Trophoblast cell (in vitro differentiated cells and primary cell): Measurements from ENCODE around the gene CFAP46.

ENCODE experiments used
- DNase-seq, 2 donors: peaks; one replicate each; pipeline ENCODE4 v3.0.0-alpha.2; 2016
- H2AFZ ChIP-seq: 2 replicates; pipeline ENCODE4 v1.6.1; 2013; ENCODE audit warnings: low read length, moderate library complexity, mild to moderate bottlenecking; ENCODE audit not compliant: insufficient read depth, poor library complexity
- H2AK5ac ChIP-seq: 2 replicates; pipeline ENCODE4 v1.6.1; 2013; ENCODE audit warnings: mild to moderate bottlenecking, low read length
- H2BK120ac ChIP-seq: 2 replicates; pipeline ENCODE4 v1.6.1; 2013; ENCODE audit warnings: low read length, mild to moderate bottlenecking, moderate library complexity; ENCODE audit not compliant: insufficient read depth, poor library complexity
- H2BK12ac ChIP-seq: 2 replicates; pipeline ENCODE4 v1.6.1; 2013; ENCODE audit warnings: mild to moderate bottlenecking, low read length, moderate library complexity
- H2BK5ac ChIP-seq: 2 replicates; pipeline ENCODE4 v1.6.1; 2013; ENCODE audit warnings: low read length, low read depth, moderate library complexity, mild to moderate bottlenecking; ENCODE audit not compliant: poor library complexity
- H3K14ac ChIP-seq: 2 replicates; pipeline ENCODE4 v1.6.1; 2013; ENCODE audit warnings: mild to moderate bottlenecking, low read length
- H3K18ac ChIP-seq: 2 replicates; pipeline ENCODE4 v1.6.1; 2013; ENCODE audit warnings: mild to moderate bottlenecking, low read length
- H3K23ac ChIP-seq: 2 replicates; pipeline ENCODE4 v1.6.1; 2013; ENCODE audit warnings: low read length
- H3K27ac ChIP-seq: 2 replicates; pipeline ENCODE4 v1.5.1; 2013; ENCODE audit warnings: low read depth, mild to moderate bottlenecking, inconsistent platforms, low read length, moderate library complexity
- H3K27me3 ChIP-seq: 2 replicates; pipeline ENCODE4 v1.6.1; 2013; ENCODE audit warnings: inconsistent platforms, mild to moderate bottlenecking, low read length, moderate library complexity; ENCODE audit not compliant: insufficient read depth
- H3K36me3 ChIP-seq, 2 experiments: 1 replicate in 1 of 2; 2 replicates in 1 of 2; pipeline ENCODE4 v1.6.1; 2013; ENCODE audit warnings: low read length in 2 of 2, mild to moderate bottlenecking in 2 of 2, moderate library complexity in 1 of 2; ENCODE audit not compliant: insufficient read depth in 2 of 2, control insufficient read depth in 1 of 2
- H3K4ac ChIP-seq: 2 replicates; pipeline ENCODE4 v1.6.1; 2013; ENCODE audit warnings: low read depth, mild to moderate bottlenecking, low read length, moderate library complexity
- H3K4me1 ChIP-seq, 2 experiments: 1 replicate in 1 of 2; 2 replicates in 1 of 2; pipeline ENCODE4 v1.6.1; 2013; ENCODE audit warnings: low read length in 2 of 2, mild to moderate bottlenecking in 2 of 2, moderate library complexity in 1 of 2; ENCODE audit not compliant: insufficient read depth in 2 of 2, control insufficient read depth in 1 of 2
- H3K4me2 ChIP-seq: 2 replicates; pipeline ENCODE4 v1.6.1; 2013; ENCODE audit warnings: inconsistent platforms, mild to moderate bottlenecking, low read length, moderate library complexity
- H3K4me3 ChIP-seq: 2 replicates; pipeline ENCODE4 v1.5.1; 2013; ENCODE audit warnings: mild to moderate bottlenecking, low read depth, low read length, inconsistent platforms
- H3K79me1 ChIP-seq: one replicate; pipeline ENCODE4 v1.6.1; 2013; ENCODE audit warnings: low read length
- H3K79me2 ChIP-seq: 2 replicates; pipeline ENCODE4 v1.6.1; 2013; ENCODE audit warnings: low read length, mild to moderate bottlenecking; ENCODE audit not compliant: control insufficient read depth, insufficient read depth, poor library complexity
- H3K9ac ChIP-seq: 2 replicates; pipeline ENCODE4 v1.6.1; 2013; ENCODE audit warnings: mild to moderate bottlenecking, low read length
- H3K9me3 ChIP-seq: 2 replicates; pipeline ENCODE4 v1.6.1; 2013; ENCODE audit warnings: low read depth, mild to moderate bottlenecking, control low read depth, inconsistent platforms, low read length; ENCODE audit not compliant: insufficient read depth
- H4K12ac ChIP-seq: 2 replicates; pipeline ENCODE4 v1.6.1; 2013; ENCODE audit warnings: low read depth, mild to moderate bottlenecking, low read length, moderate library complexity
- H4K8ac ChIP-seq: 2 replicates; pipeline ENCODE4 v1.6.1; 2013; ENCODE audit warnings: low read depth, mild to moderate bottlenecking, low read length, moderate library complexity
- H4K91ac ChIP-seq: one replicate; pipeline ENCODE4 v1.6.1; 2013; ENCODE audit warnings: low read depth, mild to moderate bottlenecking, low read length, moderate library complexity
- WGBS: extraction: QIAGEN DNeasy Blood & Tissue Kit; methylation state at CpG from one replicate; pipeline ENCODE4 v1.1.7; 2013; ENCODE audit warnings: missing lambda C conversion rate; ENCODE audit not compliant: insufficient read length, insufficient coverage; ENCODE audit errors: extremely low coverage; 5-methylcytosine and 5-hydroxymethylcytosine counted together

CFAP46 gene

DNA sequence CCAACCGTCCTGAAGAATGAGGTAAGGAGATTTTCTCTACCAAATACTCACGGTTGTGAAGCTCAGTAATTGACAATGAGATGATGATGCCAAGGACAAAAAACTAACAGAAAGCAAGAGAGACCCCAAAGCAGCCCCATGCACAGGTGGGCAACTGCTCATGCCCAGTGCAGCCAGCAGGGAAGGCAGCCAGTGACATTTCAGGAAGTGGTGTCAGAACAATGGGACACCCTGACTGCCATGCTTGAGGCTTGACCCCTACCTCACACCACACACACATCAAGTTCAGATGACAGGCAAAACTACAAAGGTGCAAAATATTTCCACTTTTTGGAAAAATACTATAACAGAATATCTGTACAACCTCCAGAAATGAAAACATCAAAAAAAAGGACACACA is 66.9 kb downstream of the CFAP46 start:
- H3K4ac ChIP-seq: no peak overlapping the region
- no peak overlapping the region for H2AFZ ChIP-seq
- H4K12ac ChIP-seq: no peak overlapping the region
- no peak overlapping the region for H3K4me2 ChIP-seq
- no peak overlapping the region for H3K4me3 ChIP-seq
- H3K18ac ChIP-seq: no peak overlapping the region
- H2AK5ac ChIP-seq: no peak overlapping the region
- H4K91ac ChIP-seq: no peak overlapping the region
- no peaks in the 10 kb centered on the region for H3K79me2 ChIP-seq
- H4K8ac ChIP-seq: no peak overlapping the region
- H3K9me3 ChIP-seq: peaks cover 10% of the 10 kb centered on the region
- no peaks in the 10 kb centered on the region for H3K79me1 ChIP-seq
- H2BK5ac ChIP-seq: no peak overlapping the region
- no peaks in the 10 kb centered on the region for H3K4me1 ChIP-seq
- H3K9ac ChIP-seq: no peak overlapping the region
- H3K27me3 ChIP-seq: no peaks in the 10 kb centered on the region
- H3K27ac ChIP-seq: no peak overlapping the region
- H2BK120ac ChIP-seq: no peak overlapping the region
- H3K23ac ChIP-seq: no peak overlapping the region
- H3K36me3 ChIP-seq: no peaks in the 10 kb centered on the region
- no peak overlapping the region for H3K14ac ChIP-seq
- no peak overlapping the region for H2BK12ac ChIP-seq
- WGBS: no CpG with 5 or more reads among the region's 2 CpGs
- DNase-seq: no peak

DNA sequence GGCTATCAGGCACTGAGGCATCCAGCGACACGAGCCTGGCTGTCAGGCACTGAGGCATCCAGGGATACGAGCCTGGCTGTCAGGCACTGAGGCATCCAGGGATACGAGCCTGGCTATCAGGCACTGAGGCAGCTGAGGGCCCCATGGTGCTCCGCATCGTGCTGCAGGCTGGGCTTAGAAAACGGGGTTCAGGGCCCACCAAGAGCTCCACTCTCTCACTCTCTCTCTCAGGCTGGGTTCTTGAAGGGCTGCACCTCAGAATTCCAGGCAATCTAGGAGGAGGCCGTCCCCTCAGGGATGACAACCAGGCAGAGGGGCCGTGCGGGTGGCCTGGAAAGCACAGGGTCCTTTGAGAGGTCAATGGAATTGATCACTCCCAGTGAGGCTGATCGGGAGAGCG is 69.0 kb downstream of the CFAP46 start:
- Histone ChIP-seq H3K4me3 (no peak overlapping the region), H3K79me1 (no peaks in the 10 kb centered on the region), H2AK5ac (no peak overlapping the region), H3K9ac (no peak overlapping the region), H3K79me2 (no peaks in the 10 kb centered on the region), H3K9me3 (peaks cover 11% of the 10 kb centered on the region), H3K4me2 (no peak overlapping the region), H2BK12ac (no peak overlapping the region), H4K12ac (no peak overlapping the region), H2BK120ac (no peak overlapping the region), H3K23ac (no peak overlapping the region), H4K8ac (no peak overlapping the region), H2BK5ac (no peak overlapping the region), H3K4me1 (no peaks in the 10 kb centered on the region), H3K27ac (no peak overlapping the region), H2AFZ (no peak overlapping the region), H3K14ac (no peak overlapping the region), H3K4ac (no peak overlapping the region), H3K18ac (no peak overlapping the region), H3K36me3 (no peaks in the 10 kb centered on the region), H3K27me3 (no peaks in the 10 kb centered on the region), H4K91ac (no peak overlapping the region)
- DNase-seq: no peak
- WGBS: no CpG with 5 or more reads among the region's 12 CpGs

DNA sequence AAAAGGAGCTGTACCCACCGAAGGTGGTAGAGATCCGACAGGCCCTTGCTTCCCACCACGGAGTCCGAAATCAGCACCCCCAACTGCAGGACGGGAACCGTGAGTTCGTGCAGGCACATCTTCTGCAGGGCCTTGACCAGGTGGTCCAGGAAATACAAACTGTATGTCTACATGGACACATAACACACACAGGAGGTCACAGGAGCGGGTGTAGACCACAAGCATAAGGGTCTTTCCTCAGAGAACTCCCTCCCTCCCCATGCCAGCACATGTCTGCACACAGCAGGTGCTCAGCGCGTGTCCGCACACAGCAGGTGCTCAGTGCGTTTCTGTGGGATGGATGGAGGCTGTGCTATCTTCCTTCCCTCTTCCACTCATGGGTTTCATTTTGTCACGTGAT is 69.7 kb downstream of the CFAP46 start:
- Histone ChIP-seq H3K36me3 (no peaks in the 10 kb centered on the region), H3K9ac (no peak overlapping the region), H2BK12ac (no peak overlapping the region), H3K27ac (no peak overlapping the region), H3K4me1 (no peaks in the 10 kb centered on the region), H2BK120ac (no peak overlapping the region), H3K4me2 (no peak overlapping the region), H3K79me2 (no peaks in the 10 kb centered on the region), H3K79me1 (no peaks in the 10 kb centered on the region), H2AFZ (no peak overlapping the region), H2BK5ac (no peak overlapping the region), H4K12ac (no peak overlapping the region), H3K4ac (no peak overlapping the region), H3K18ac (no peak overlapping the region), H4K91ac (no peak overlapping the region), H3K27me3 (no peaks in the 10 kb centered on the region), H3K14ac (no peak overlapping the region), H3K23ac (no peak overlapping the region), H3K9me3 (peaks cover 11% of the 10 kb centered on the region), H2AK5ac (no peak overlapping the region), H3K4me3 (no peak overlapping the region), H4K8ac (no peak overlapping the region)
- WGBS: no CpG with 5 or more reads among the region's 13 CpGs
- no peak for DNase-seq

DNA sequence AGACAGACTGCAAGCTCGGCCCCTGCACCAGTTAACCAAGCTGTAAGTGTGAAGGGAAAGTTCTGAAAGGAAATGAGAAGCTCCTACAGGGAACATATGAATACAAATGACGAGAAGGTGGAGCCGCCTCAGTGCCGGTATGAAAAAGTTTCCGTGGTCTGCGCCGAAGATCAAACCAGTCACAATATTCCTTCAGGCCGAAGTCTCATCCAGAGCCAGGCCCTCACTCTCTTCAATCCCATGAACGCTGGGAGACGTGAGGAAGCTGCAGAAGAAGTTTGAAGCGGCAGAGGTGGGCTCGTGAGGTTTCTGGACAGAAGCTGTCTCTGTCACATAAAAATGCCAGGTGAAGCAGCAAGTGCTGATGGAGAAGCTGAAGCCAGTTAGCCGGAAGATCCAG is 71.9 kb downstream of the CFAP46 start:
- H2AK5ac ChIP-seq: no peak overlapping the region
- DNase-seq: no peak
- H3K79me1 ChIP-seq: no peaks in the 10 kb centered on the region
- no peak overlapping the region for H3K9ac ChIP-seq
- H4K91ac ChIP-seq: no peak overlapping the region
- no peak overlapping the region for H2BK5ac ChIP-seq
- H3K23ac ChIP-seq: no peak overlapping the region
- no peak overlapping the region for H3K4me2 ChIP-seq
- H3K4me3 ChIP-seq: no peak overlapping the region
- no peak overlapping the region for H3K18ac ChIP-seq
- H4K12ac ChIP-seq: no peak overlapping the region
- no peak overlapping the region for H3K27ac ChIP-seq
- H3K9me3 ChIP-seq: peaks cover 8% of the 10 kb centered on the region
- H3K14ac ChIP-seq: no peak overlapping the region
- WGBS: no CpG with 5 or more reads among the region's 13 CpGs
- H2AFZ ChIP-seq: no peak overlapping the region
- H3K27me3 ChIP-seq: no peaks in the 10 kb centered on the region
- no peak overlapping the region for H3K4ac ChIP-seq
- no peak overlapping the region for H4K8ac ChIP-seq
- no peak overlapping the region for H2BK12ac ChIP-seq
- no peaks in the 10 kb centered on the region for H3K79me2 ChIP-seq
- H2BK120ac ChIP-seq: no peak overlapping the region
- no peaks in the 10 kb centered on the region for H3K36me3 ChIP-seq
- peaks cover 0 to 2% of the 10 kb centered on the region in 2 experiments for H3K4me1 ChIP-seq
